Right atrium auricular region (tissue), 2 donors: ENCODE measurements around the gene HSPB6. TPM values are rescaled to one million over a fixed set of nuclear protein-coding genes. Genes with fewer than 3 reads are reported as not detected.

Experiments
- DNase-seq: peaks from one replicate; pipeline ENCODE4 v3.0.0-alpha.2; 2019; ENCODE audit warnings: low spot score
- H3K27ac ChIP-seq, 2 donors: fragments of 200-600 bp; sonication (generic); 1 replicate in 1 of 2; 2 replicates in 1 of 2; pipeline ENCODE4 v1.5.1; 2016 to 2019
- H3K27me3 ChIP-seq, 2 donors: fragments of 200-600 bp; sonication (generic); one replicate each; pipeline versions ENCODE4 v1.5.1 to v1.6.0; 2017 to 2019
- H3K36me3 ChIP-seq: fragments of 200-600 bp; sonication (generic); one replicate; pipeline ENCODE4 v1.5.1; 2016
- H3K4me1 ChIP-seq, 2 donors: fragments of 200-600 bp; sonication (generic); one replicate each; pipeline versions ENCODE4 v1.5.1 to v1.6.0; 2017 to 2019
- H3K4me3 ChIP-seq, 2 donors: fragments of 200-600 bp; sonication (generic); 1 replicate in 1 of 2; 2 replicates in 1 of 2; pipeline ENCODE4 v1.5.1; 2017 to 2019; ENCODE audit warnings: mild to moderate bottlenecking in 1 of 2, moderate library complexity in 1 of 2
- H3K9me3 ChIP-seq, 2 donors: fragments of 200-600 bp; sonication (generic); one replicate each; pipeline ENCODE4 v1.5.1; 2019
- CTCF ChIP-seq, 2 donors: fragments of 200-600 bp; sonication (generic); IDR thresholded peaks; one replicate each; pipeline ENCODE4 v1.5.1; 2019; ENCODE audit warnings: antibody characterized with exemption in 2 of 2
- total RNA-seq, 2 donors: library from RNA; depleted of rRNA; stranded (reverse); fragments of >200 nt; gene quantifications; one replicate each; pipeline ENCODE4 v1.1.0, GENCODE V29; 2016

The HSPB6 gene
- total RNA-seq, 2 donors from 2014 or later: 98.4 to 104 TPM

GRCh38 chr19:35768082-35768421 lies 11.2 kb upstream of the HSPB6 start:
- no peak for DNase-seq
- H3K27me3 ChIP-seq: no peaks in the 10 kb centered on the region
- no peak overlapping the region for H3K27ac ChIP-seq
- no peak for TF ChIP-seq CTCF (IDR thresholded peaks at IDR 0.05)
- peaks cover 0 to 6% of the 10 kb centered on the region in 2 donors for H3K4me1 ChIP-seq
- H3K4me3 ChIP-seq: no peak overlapping the region
- peaks cover 15% of the 10 kb centered on the region for H3K36me3 ChIP-seq
- H3K9me3 ChIP-seq: no peaks in the 10 kb centered on the region

DNA sequence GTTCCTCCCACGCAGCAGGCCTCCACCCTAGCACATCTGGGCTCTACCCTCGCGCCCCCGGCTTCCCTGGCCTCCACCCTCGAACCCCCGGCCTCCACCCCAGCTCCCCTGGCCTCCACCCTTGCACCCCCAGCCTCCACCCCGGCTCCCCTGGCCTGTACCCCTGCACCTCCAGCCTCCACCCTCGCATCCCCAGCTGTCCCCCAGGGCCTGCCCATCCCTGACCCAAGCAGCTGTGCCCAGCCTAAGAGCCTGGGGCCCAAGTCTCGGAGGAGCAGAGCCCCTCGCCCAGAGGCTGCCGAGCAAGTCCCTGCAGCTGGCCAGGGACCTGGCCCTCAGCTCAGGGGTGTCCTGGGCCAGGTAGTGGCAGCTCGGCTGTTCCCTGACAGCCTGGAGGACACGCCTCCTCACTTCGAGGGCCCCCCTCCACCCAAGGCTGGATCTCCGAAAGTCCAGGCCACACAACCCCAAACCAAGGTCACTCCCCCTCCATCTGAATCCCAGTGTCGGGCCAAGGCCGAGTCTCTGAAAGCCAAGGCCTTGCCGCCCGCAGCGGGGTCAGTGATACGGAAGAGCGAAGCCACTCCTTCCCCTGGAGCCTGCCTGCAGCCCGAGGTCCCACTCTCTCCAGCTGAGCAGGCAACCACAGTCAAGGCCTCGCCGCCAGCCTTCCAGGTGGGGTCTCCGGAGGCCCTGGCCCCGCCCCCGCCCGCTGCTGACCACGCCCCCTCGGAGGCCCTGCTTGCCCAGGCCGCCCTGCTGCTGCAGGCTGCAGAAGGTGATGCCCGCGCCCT lies 10.7 kb upstream of the HSPB6 start:
- DNase-seq: no peak
- no peak for TF ChIP-seq CTCF (IDR thresholded peaks at IDR 0.05)
- no peak overlapping the region for H3K4me3 ChIP-seq

DNA sequence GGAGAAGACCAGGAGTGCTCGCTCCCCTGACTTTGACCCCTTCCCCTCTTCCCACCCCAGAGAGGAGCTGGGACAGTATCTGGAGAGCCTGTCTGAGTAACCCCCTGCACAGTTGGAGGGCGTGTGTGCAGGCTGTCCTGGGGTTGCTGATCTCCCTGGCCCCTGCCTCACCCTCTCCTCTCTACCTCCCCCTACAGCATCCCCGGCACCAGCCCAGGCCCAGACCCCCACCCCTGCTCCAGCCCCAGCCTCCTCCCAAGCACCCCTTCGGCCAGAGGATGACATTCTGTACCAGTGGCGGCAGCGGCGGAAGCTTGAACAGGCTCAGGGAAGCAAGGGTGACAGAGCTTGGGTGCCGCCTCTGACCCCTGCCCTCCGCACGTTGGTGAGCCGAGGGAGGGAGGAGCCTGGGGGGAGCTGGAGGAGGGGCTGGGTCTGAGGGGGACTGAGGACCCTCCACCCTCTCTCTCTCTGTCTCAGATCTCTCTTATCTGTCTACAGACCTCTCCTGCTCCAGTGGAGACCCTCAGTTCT lies 9.8 kb upstream of the HSPB6 start:
- H3K27me3 ChIP-seq: no peaks in the 10 kb centered on the region
- H3K27ac ChIP-seq: no peak overlapping the region
- H3K4me3 ChIP-seq: no peak overlapping the region
- DNase-seq: no peak
- no peak for TF ChIP-seq CTCF (IDR thresholded peaks at IDR 0.05)
- peaks cover 29% of the 10 kb centered on the region for H3K36me3 ChIP-seq
- H3K9me3 ChIP-seq: no peaks in the 10 kb centered on the region
- H3K4me1 ChIP-seq: peaks cover 0 to 6% of the 10 kb centered on the region in 2 donors

More for the DNA sequence above, 10.7 kb upstream of the HSPB6 start:
- Histone ChIP-seq H3K4me1 (peaks cover 0 to 6% of the 10 kb centered on the region in 2 donors), H3K9me3 (no peaks in the 10 kb centered on the region), H3K36me3 (peaks cover 20% of the 10 kb centered on the region), H3K27me3 (no peaks in the 10 kb centered on the region), H3K27ac (no peak overlapping the region)

DNA sequence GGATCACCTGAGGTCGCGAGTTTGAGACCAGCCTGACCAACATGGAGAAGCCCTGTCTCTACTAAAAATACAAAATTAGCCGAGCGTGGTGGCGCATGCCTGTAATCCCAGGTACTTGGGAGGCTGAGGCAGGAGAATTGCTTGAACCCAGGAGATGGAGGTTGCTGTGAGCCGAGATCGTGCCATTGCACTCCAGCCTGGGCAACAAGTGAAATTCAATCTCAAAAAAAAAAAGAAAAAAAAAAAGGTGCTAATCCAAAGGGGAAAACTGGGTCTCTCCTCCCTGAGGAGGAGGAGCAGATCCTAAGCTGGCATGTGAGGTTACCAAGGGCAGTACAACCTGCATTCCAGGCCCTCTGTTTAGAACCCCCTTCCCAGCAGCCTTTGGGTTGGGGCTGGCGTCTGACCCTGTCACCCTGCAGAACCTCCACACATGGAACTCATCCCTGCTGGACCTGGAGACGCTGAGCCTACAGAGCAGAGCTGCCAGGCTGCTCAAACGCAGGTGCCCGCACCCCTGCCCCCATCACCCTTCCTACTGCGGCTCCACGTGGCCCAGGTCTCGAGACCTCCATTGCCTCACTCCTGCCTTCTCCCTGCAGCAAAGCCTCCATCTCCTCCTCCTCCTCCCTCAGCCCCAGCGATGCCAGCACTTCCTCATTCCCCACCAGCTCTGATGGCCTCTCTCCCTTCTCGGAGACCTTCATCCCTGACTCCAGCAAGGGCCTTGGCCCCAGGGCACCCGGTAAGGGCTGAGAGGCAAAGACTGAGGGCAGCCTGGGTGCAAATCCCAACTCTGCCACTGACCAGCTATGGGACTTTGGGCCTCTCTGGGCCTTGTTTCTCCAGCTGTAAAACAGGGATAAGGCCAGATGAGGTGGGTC lies 7.8 kb upstream of the HSPB6 start:
- no peak for DNase-seq
- H3K27ac ChIP-seq: no peak overlapping the region
- no peaks in the 10 kb centered on the region for H3K27me3 ChIP-seq
- H3K4me3 ChIP-seq: no peak overlapping the region
- TF ChIP-seq CTCF (IDR thresholded peaks at IDR 0.05): no peak
- peaks cover 0 to 8% of the 10 kb centered on the region in 2 donors for H3K4me1 ChIP-seq
- H3K9me3 ChIP-seq: no peaks in the 10 kb centered on the region
- peaks cover 29% of the 10 kb centered on the region for H3K36me3 ChIP-seq

DNA sequence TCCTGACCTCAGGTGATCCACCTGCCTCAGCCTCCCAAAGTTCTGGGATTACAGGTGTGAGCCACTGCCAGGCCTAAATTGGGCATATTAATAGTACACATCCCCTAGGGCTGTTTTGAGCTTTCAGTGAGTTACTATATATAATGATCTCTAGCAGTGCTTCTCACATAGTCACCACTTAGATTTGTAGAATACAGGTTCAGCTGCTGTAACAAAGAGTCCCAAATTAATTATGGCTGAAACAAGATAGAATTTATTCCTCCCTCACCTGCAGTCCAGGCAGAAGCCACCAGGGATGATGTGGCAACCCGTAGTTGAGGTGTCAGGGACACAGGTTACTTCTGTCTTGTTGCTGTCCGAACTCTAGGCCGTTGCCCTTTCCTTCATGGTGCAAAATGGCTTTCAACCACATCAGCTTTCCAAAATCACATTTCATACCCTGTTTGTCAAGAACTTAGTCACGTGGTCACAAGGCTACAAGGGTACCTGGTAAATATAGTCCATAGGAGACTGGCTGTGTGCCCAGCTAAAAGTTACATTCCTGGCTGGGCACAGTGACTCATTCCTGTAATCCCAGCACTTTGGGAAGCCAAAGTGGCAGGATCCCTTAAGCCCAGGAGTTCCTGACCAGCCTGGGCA lies 4.0 kb upstream of the HSPB6 start:
- Histone ChIP-seq H3K27ac (no peak overlapping the region), H3K9me3 (no peaks in the 10 kb centered on the region), H3K36me3 (peaks cover 29% of the 10 kb centered on the region), H3K4me1 (peaks cover 0 to 33% of the 10 kb centered on the region in 2 donors), H3K27me3 (no peaks in the 10 kb centered on the region), H3K4me3 (no peak overlapping the region)
- no peak for DNase-seq
- no peak for TF ChIP-seq CTCF (IDR thresholded peaks at IDR 0.05)
